ENCODE measurements around the gene HEATR1.

The HEATR1 gene

DNA sequence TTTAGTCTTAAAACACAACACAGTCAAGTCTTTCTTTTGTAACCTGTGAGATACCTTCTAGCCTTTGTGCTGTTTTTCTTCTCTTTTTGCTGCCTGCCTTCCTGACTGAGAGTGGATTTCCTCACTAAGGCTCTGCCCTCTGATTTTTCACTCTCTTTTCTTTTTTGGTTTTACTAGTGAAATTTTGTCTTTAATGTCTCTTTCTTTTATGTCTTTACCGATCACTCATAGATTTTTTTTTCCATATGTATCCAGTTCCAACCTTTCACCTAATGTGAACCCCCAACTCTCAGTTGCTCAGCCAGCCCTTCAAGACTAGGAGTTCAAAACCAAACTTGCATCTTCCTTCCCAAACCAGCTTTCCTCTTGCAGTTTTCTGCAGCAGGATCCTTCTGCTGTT lies 74.0 kb downstream of the HEATR1 start:
- DNase-seq (ENCODE audit: extremely low read depth, low read depth), result no peak
- no peak for TF ChIP-seq CTCF (IDR thresholded peaks at IDR 0.05; ENCODE audit: low read depth, low read length)

DNA sequence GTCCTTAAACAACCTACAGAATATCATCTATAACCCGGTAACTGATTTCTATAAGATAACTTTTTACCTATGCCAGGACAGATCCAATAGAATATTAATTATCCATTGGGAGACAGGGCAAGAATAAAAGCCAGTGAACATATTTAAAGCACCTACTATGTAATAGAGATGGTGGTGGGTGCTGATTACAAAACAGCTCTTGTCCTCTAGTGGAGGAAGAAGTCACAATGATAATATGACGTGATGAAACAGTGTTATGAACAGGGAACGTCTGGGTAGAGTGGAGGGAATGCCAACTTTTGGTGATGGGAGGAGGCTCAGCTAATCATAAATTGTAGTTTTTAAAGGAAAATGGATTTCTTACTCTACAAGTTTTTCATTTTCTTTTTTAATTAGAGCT lies 78.2 kb downstream of the HEATR1 start:
- no peak for TF ChIP-seq CTCF (IDR thresholded peaks at IDR 0.05; ENCODE audit: low read depth, low read length)
- no peak for DNase-seq (ENCODE audit: extremely low read depth, low read depth)

GRCh38 chr1:236524895-236525184 lies 79.5 kb downstream of the HEATR1 start:
- no peak for TF ChIP-seq CTCF (IDR thresholded peaks at IDR 0.05; ENCODE audit: low read depth, low read length)

DNA sequence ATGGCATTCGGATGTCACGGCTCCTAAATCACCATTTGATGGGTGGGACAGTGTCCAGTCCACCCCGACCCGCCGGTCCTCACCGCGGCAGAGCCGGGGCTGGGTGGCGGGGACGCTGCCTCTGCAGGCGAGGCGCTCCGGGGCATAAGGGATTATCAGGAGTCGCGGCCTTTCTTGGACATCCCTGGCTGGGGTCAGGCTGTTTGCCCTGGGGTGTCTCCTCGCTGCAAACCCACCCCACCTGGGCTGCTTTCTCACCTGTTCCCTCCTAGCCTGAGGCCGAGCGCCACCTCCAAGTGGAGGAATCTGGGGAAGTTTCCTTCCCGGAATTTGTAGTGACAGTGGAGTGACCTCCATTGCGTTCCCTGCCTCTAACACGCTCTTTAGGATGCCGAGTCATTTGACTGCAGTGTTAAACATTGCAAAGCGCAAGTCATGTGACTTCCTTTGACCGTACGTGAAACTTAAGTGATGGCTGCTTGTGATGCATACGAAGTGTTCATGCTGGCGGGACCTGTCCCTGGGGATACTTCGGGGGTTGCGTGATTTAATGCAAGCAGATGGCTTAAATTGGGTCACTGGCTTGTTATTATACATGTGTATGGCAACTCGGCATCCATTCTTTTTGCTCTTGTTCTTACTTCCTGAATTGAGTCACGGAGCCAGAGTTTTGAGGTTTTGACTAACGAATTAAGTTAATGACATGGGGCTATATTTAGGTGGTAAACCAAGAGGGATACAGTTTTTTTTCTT lies 80.0 kb downstream of the HEATR1 start:
- peak; percentile 37 for DNase-seq (ENCODE audit: extremely low read depth, low read depth)
- TF ChIP-seq CTCF (IDR thresholded peaks at IDR 0.05; ENCODE audit: low read depth, low read length), result no peak

More at GRCh38 chr1:236524895-236525184, 79.5 kb downstream of the HEATR1 start:
- DNase-seq (ENCODE audit: extremely low read depth, low read depth), result no peak

DNA sequence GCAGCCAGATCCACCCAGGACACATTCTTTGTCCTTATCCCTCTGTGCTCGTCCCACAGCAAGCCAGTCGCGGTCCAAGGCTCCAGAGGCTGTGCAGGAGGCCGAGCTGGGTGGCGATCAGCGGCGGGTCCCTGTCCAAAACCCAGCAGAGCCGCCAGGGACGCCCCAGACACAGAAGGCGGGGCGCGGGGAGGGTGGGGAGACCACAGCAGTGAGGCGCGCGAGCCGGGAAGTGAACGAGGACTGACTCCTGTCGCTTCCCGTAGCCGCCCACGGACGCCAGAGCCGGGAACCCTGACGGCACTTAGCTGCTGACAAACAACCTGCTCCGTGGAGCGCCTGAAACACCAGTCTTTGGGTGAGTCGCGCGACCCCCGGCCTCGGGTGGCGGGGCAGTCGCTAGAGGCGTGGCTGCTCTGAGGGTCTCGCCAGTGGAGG lies 80.6 kb downstream of the HEATR1 start, which contains the start of gene LGALS8:
Gene LGALS8, plus strand, starts transcription at position 279 of the 438 bp plus-strand sequence. CDS start 2,089 bp downstream, outside the sequence.
- peak; percentile 57 for DNase-seq (ENCODE audit: extremely low read depth, low read depth)
- no peak for TF ChIP-seq CTCF (IDR thresholded peaks at IDR 0.05; ENCODE audit: low read depth, low read length)

DNA sequence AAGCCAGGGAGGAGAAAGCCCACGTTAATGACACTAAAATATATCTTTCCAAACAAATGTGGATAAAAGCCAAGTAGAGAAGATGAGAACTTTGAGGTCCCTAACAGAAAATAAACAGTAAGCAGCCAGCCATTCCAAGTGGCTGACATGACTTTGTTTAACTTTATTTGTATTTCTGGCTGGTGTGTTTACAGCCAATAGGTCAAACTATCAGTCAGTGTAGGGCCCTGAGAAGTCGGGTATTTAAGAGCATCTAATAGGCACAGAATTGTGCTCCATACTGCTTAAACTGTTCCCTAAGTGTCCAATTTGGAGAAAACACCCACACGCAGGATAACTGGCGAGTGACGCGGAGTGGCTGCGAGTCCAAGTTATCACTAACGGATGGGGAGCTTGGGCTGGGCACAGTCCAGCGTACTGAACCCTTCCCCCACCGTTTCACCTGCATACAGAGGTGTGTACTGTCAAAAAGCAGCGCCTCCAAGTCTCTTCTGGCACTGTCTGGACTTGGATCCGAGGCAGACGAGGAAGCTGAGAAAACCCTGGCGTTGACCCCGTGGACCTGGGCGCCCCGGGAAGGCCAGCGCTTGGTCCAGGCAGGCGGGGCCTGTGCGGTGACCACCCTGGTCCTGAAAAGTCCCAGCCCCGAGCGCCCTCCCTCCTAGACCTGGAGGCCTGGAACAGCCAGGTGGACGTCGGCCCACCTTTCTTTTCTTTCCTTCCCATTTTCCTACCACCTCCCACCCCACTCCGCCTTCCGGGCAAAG lies 81.2 kb downstream of the HEATR1 start:
- no peak for TF ChIP-seq CTCF (IDR thresholded peaks at IDR 0.05; ENCODE audit: low read depth, low read length)
- no peak for DNase-seq (ENCODE audit: extremely low read depth, low read depth)

DNA sequence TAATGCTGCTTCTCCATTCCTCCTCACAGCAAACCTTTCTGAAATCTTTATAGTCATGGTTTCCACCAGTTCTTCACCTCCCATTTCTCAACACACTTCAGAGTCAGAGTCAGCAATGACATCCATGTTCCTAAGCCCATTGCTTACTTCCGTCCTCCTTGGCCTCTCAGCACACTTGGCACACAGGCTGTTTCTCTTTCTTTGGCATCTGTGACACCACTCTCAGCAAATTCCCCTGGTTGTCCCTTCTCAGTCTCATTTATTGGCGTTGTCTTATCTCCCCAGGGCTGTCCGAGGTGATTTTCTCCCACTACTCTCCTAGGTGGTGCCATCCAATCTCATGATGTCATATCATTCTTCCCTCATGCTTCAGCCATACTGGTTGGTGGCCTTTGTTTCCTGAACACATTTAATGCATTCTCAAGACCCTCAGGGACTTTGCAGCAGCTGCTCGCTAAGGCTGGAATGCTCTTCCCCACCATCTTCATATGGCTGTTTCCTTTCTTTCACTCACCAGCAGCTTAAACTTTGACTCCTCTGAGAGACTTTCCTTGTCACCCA lies 83.8 kb downstream of the HEATR1 start:
- DNase-seq (ENCODE audit: extremely low read depth, low read depth), result no peak
- TF ChIP-seq CTCF (IDR thresholded peaks at IDR 0.05; ENCODE audit: low read depth, low read length), result no peak
